ENCODE data around the gene MLXIP. TPM values are rescaled to one million over a fixed set of nuclear protein-coding genes. Genes with fewer than 3 reads are reported as not detected.

Gene MLXIP
- total RNA-seq, 1 experiment from 2014 or later: 46.3 TPM

- Histone ChIP-seq H3K36me3 (ENCODE audit: control insufficient read depth in 1 of 2, insufficient read depth in 2 of 2, low read length in 2 of 2) (no peaks in the 10 kb centered on the region), H3K4me3 (replicated peaks in 1 of 2; ENCODE audit: low read depth in 1 of 2, low read length in 2 of 2) (no peak overlapping the region), H3K4me2 (ENCODE audit: low read length) (0 out of 2 replicates have a peak overlapping the region, but pooled peaks have one; percentile 13), H3K27me3 (ENCODE audit: insufficient read depth, low read length) (no peaks in the 10 kb centered on the region), H2AFZ (ENCODE audit: low read depth, low read length, poor library complexity, severe bottlenecking) (no peak overlapping the region), H3K9ac (ENCODE audit: low read length) (no peak overlapping the region), H3K79me2 (ENCODE audit: insufficient read depth, low read length) (peaks cover 92% of the 10 kb centered on the region), H3K27ac (ENCODE audit: low read depth, low read length) (no peak overlapping the region), H3K9me3 (ENCODE audit: control insufficient read depth in 1 of 2, insufficient read depth in 1 of 2, low read depth in 1 of 2, low read length in 2 of 2) (no peaks in the 10 kb centered on the region; a peak in 1 of 4 replicates), H3K4me1 (ENCODE audit: control insufficient read depth in 1 of 2, insufficient read depth in 2 of 2, low read length in 2 of 2) (peaks cover 10 to 29% of the 10 kb centered on the region in 2 experiments; a peak in 2 of 4 replicates), H3K9me2 (ENCODE audit: insufficient read depth) (no peaks in the 10 kb centered on the region), H4K20me1 (ENCODE audit: insufficient read depth) (0 out of 2 replicates have a peak, but pooled peaks cover 7% of the 10 kb centered on the region)
- POLR2A ChIA-PET: interaction anchor here (1.2 to 1.6 kb wide), 2 partner anchors 11 to 15 kb away, joined by 3 to 4 read pairs; no protein-coding TSS in a partner anchor
- RAD21 ChIA-PET (ENCODE audit: low non-redundant PET in 1 of 2, low total read pairs in 2 of 2, uncharacterized antibody in 2 of 2, unreplicated experiment in 2 of 2): no interaction called here
- no peak for DNase-seq (ENCODE audit: low read depth, low spot score)
- 0 out of 2 replicates have a peak, but pooled peaks have one; percentile 28 for ATAC-seq
- CTCF ChIA-PET: interaction anchor here (1.3 to 1.5 kb wide), 2 partner anchors 13 to 34 kb away, joined by 4 to 6 read pairs; no protein-coding TSS in a partner anchor
- no TSS peak for BruUV-seq (replicated peaks)
- TF ChIP-seq EGR1 (IDR thresholded peaks at IDR 0.05; ENCODE audit: low read depth) (no peak), ZFX (IDR thresholded peaks at IDR 0.05) (no peak), ATF3 (IDR thresholded peaks at IDR 0.05) (no peak), ZNF274 (IDR thresholded peaks at IDR 0.05; ENCODE audit: low read depth, low read length) (no peak), POLR2A (IDR thresholded peaks at IDR 0.05; ENCODE audit: borderline replicate concordance, extremely low read depth, insufficient read depth, insufficient read length) (no peak), MAX (IDR thresholded peaks at IDR 0.05) (no peak), EZH2phosphoT487 (IDR thresholded peaks at IDR 0.05; ENCODE audit: borderline replicate concordance) (no peak), CTCF (IDR thresholded peaks at IDR 0.05 in 2 of 3, conservative IDR thresholded peaks at IDR 0.05 in 1 of 3; ENCODE audit: borderline replicate concordance in 1 of 3, insufficient read depth in 1 of 3, low read depth in 2 of 3, low read length in 2 of 3) (no peak), CBX3 (IDR thresholded peaks at IDR 0.05; ENCODE audit: low read depth) (no peak), REST (IDR thresholded peaks at IDR 0.05; ENCODE audit: low read depth) (no peak), RAD21 (IDR thresholded peaks at IDR 0.05; ENCODE audit: low read depth) (no peak), EZH2 (IDR thresholded peaks at IDR 0.05) (no peak), TCF7L2 (IDR thresholded peaks at IDR 0.05; ENCODE audit: borderline replicate concordance, extremely low read depth, insufficient read depth, insufficient read length) (no peak), ELF1 (IDR thresholded peaks at IDR 0.05; ENCODE audit: borderline replicate concordance, low read depth) (no peak), POLR2AphosphoS5 (IDR thresholded peaks at IDR 0.05; ENCODE audit: low read depth, low read length) (no peak), SP1 (IDR thresholded peaks at IDR 0.05; ENCODE audit: low read depth) (no peak)
- intact Hi-C loops (cut with micrococcal nuclease): no loop called here
These were observed 19.6 kb downstream of the MLXIP start for GRCh38 chr12:122097927-122098756.

Data from HCT116 (cell line).